Smooth muscle cell (in vitro differentiated cells): ENCODE measurements around the gene CADM1. TPM values are rescaled to one million over a fixed set of nuclear protein-coding genes. Genes with fewer than 3 reads are reported as not detected.
A peak's percentile ranks its signal among the peaks of the same experiment; 100 is the strongest.

Experiments
- DNase-seq: peaks from one replicate; lab custom pipeline; 2025; ENCODE audit not compliant: unreplicated experiment; lab: John Stamatoyannopoulos, UW
- H2AFZ ChIP-seq: fragments of 200-600 bp; sonication (generic); 2 replicates; pipeline ENCODE4 v1.6.0; 2016; ENCODE audit warnings: antibody characterized with exemption, low read depth, mild to moderate bottlenecking
- H3F3A ChIP-seq: fragments of 200-600 bp; sonication (generic); 2 replicates; pipeline ENCODE4 v1.6.0; 2017; ENCODE audit warnings: antibody characterized with exemption, low read depth
- H3K27ac ChIP-seq: fragments of 200-600 bp; sonication (generic); 2 replicates; pipeline ENCODE4 v1.5.1; 2016; ENCODE audit warnings: low read depth, mild to moderate bottlenecking
- H3K27me3 ChIP-seq: fragments of 200-600 bp; sonication (generic); 2 replicates; pipeline ENCODE4 v1.6.1; 2016; ENCODE audit warnings: low read depth, mild to moderate bottlenecking
- H3K36me3 ChIP-seq: fragments of 200-600 bp; sonication (generic); 2 replicates; pipeline ENCODE4 v1.5.1; 2016; ENCODE audit warnings: low read depth
- H3K4me1 ChIP-seq: fragments of 200-600 bp; sonication (generic); 2 replicates; pipeline ENCODE4 v1.5.1; 2016; ENCODE audit warnings: low read depth
- H3K4me2 ChIP-seq: fragments of 200-600 bp; sonication (generic); 2 replicates; pipeline ENCODE4 v1.6.0; 2016; ENCODE audit warnings: mild to moderate bottlenecking
- H3K4me3 ChIP-seq: fragments of 200-600 bp; sonication (generic); 2 replicates; pipeline ENCODE4 v1.5.1; 2016; ENCODE audit warnings: mild to moderate bottlenecking
- H3K79me2 ChIP-seq: fragments of 200-600 bp; sonication (generic); 2 replicates; pipeline ENCODE4 v1.6.0; 2016; ENCODE audit warnings: low read depth, mild to moderate bottlenecking
- H3K9ac ChIP-seq: fragments of 200-600 bp; sonication (generic); 2 replicates; pipeline ENCODE4 v1.6.0; 2016; ENCODE audit warnings: low read depth
- H3K9me3 ChIP-seq: fragments of 200-600 bp; sonication (generic); replicated peaks from 2 replicates; pipeline ENCODE4 v1.5.1; 2016; ENCODE audit warnings: low read depth
- H4K20me1 ChIP-seq: fragments of 200-600 bp; sonication (generic); 2 replicates; pipeline ENCODE4 v1.6.0; 2016; ENCODE audit warnings: low read depth
- CTCF ChIP-seq: fragments of 200-600 bp; sonication (generic); IDR thresholded peaks from 2 replicates; pipeline ENCODE4 v1.5.1; 2017; ENCODE audit warnings: borderline replicate concordance, mild to moderate bottlenecking, antibody characterized with exemption; ENCODE audit not compliant: insufficient read depth, poor library complexity, severe bottlenecking
- WGBS: methylation state at CpG from one replicate; pipeline ENCODE4 v1.1.7; 2016; ENCODE audit warnings: low lambda C conversion rate; 5-methylcytosine and 5-hydroxymethylcytosine counted together
- polyA plus RNA-seq: library from polyadenylated mRNA; unstranded; fragments of >200 nt; fragmentation: Nextera tagmentation; extraction: Ambion mirVana; gene quantifications from 2 replicates; pipeline ENCODE4 v1.2.1, GENCODE V29; 2016
- total RNA-seq: library from RNA; depleted of rRNA; stranded (reverse); fragments of >200 nt; gene quantifications from 2 replicates; pipeline ENCODE4 v1.2.3, GENCODE V29; 2014

The CADM1 gene
- total and polyA plus RNA-seq, 2 experiments from 2014 or later: 158 to 167 TPM

GRCh38 chr11:115267238-115267781 is 236.9 kb downstream of the CADM1 start:
- no peak overlapping the region for H3K9ac ChIP-seq
- H3F3A ChIP-seq: no peaks in the 10 kb centered on the region
- TF ChIP-seq CTCF: no peak
- H3K36me3 ChIP-seq: no peaks in the 10 kb centered on the region
- 54% methylated on average over 8 of the region's 8 CpGs for WGBS
- H3K79me2 ChIP-seq: peaks cover 3% of the 10 kb centered on the region
- no peaks in the 10 kb centered on the region for H4K20me1 ChIP-seq
- no peak for DNase-seq
- no peak overlapping the region for H3K4me3 ChIP-seq
- H2AFZ ChIP-seq: no peak overlapping the region
- peak overlapping the region; percentile 64 for H3K27ac ChIP-seq
- H3K4me2 ChIP-seq: peak overlapping the region; percentile 75
- H3K27me3 ChIP-seq: no peaks in the 10 kb centered on the region
- H3K4me1 ChIP-seq: peaks cover 3% of the 10 kb centered on the region
- H3K9me3 ChIP-seq: no peaks in the 10 kb centered on the region

GRCh38 chr11:115266066-115266639 is 238.1 kb downstream of the CADM1 start:
- Histone ChIP-seq H3K27ac (peak overlapping the region; percentile 12), H3K4me2 (no peak overlapping the region), H3K9me3 (no peaks in the 10 kb centered on the region), H3K9ac (no peak overlapping the region), H2AFZ (no peak overlapping the region), H4K20me1 (no peaks in the 10 kb centered on the region), H3K36me3 (no peaks in the 10 kb centered on the region), H3K79me2 (peaks cover 3% of the 10 kb centered on the region), H3K4me1 (peaks cover 3% of the 10 kb centered on the region), H3K27me3 (no peaks in the 10 kb centered on the region), H3F3A (no peaks in the 10 kb centered on the region), H3K4me3 (no peak overlapping the region)
- 83% methylated on average over 5 of the region's 5 CpGs for WGBS
- no peak for DNase-seq
- TF ChIP-seq CTCF: no peak

- no peak for TF ChIP-seq CTCF
- Histone ChIP-seq H3K4me2 (no peak overlapping the region), H3K79me2 (peaks cover 3% of the 10 kb centered on the region), H2AFZ (no peak overlapping the region), H3K9me3 (no peaks in the 10 kb centered on the region), H3F3A (no peaks in the 10 kb centered on the region), H3K36me3 (no peaks in the 10 kb centered on the region), H3K27me3 (no peaks in the 10 kb centered on the region), H3K27ac (no peak overlapping the region), H3K9ac (no peak overlapping the region), H3K4me3 (no peak overlapping the region), H4K20me1 (no peaks in the 10 kb centered on the region), H3K4me1 (peaks cover 3% of the 10 kb centered on the region)
- no peak for DNase-seq
- WGBS: 96% methylated on average over 5 of the region's 5 CpGs
Observed at GRCh38 chr11:115263799-115264656, 240.2 kb downstream of the CADM1 start.
